ENCODE data around the gene HSD17B12. TPM values are rescaled to one million over a fixed set of nuclear protein-coding genes. Genes with fewer than 3 reads are reported as not detected.

HSD17B12 gene
- total and polyA plus RNA-seq, 2 of the 8 experiments (the other 6 are each of a cell fraction or from before 2014, with no cell fraction given) = 46.0 to 121 TPM

DNA sequence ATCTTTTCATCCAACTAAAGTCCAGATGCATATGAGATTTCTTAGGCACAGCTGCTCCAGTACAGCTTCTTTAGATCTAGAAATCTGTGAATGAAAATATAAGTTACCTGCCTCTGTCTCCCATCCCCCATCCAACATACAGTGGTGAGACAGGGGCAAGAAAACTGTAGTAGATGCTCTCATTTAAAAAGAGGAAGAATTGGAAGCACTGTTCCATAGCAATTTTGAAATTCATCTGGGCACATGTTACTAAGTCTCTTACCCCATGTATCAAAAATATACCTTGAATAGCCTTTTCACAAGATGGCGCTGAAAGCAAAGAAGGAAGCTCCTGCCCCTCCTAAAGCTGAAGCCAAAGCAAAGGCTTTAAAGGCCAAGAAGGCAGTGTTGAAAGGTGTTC is 37.8 kb downstream of the HSD17B12 start:
- Histone ChIP-seq H4K5ac (ENCODE audit: insufficient read length, low read depth, low read length) (no peak overlapping the region), H3K14ac (ENCODE audit: insufficient read length) (no peak overlapping the region), H2BK12ac (ENCODE audit: low read depth, low read length) (no peak overlapping the region), H4K91ac (replicated peaks; ENCODE audit: insufficient read length, low read length) (no peak overlapping the region), H3K79me1 (ENCODE audit: low read depth, low read length) (0 out of 2 replicates have a peak, but pooled peaks cover 2% of the 10 kb centered on the region), H3K27me3 (replicated peaks in 1 of 4; ENCODE audit: control insufficient read depth in 3 of 4, extremely low read depth in 1 of 4, insufficient read depth in 3 of 4, low read length in 3 of 4) (no peaks in the 10 kb centered on the region), H3K56ac (replicated peaks; ENCODE audit: insufficient read length, low read depth, low read length) (no peak overlapping the region), H2BK15ac (ENCODE audit: low read length) (no peak overlapping the region), H3K23ac (ENCODE audit: insufficient read length) (no peak overlapping the region), H4K20me1 (replicated peaks in 1 of 2; ENCODE audit: control insufficient read depth in 1 of 2, insufficient read depth in 2 of 2, low read length in 2 of 2) (peaks cover 0 to 2% of the 10 kb centered on the region in 2 experiments), H3K4me1 (replicated peaks in 1 of 4; ENCODE audit: control insufficient read depth in 3 of 4, insufficient read depth in 4 of 4, low read length in 3 of 4) (no peaks in the 10 kb centered on the region), H3K9ac (replicated peaks in 1 of 4; ENCODE audit: extremely low read depth in 1 of 4, low read depth in 3 of 4, low read length in 3 of 4) (no peak overlapping the region), H3K4me3 (ENCODE audit: extremely low read depth in 1 of 4, insufficient read depth in 2 of 4, low read depth in 3 of 4, low read length in 4 of 4) (no peak overlapping the region), H4K8ac (ENCODE audit: extremely low read depth, insufficient read depth, low read length) (no peak overlapping the region), H3K79me2 (ENCODE audit: control insufficient read depth in 1 of 2, insufficient read depth in 2 of 2, low read length in 2 of 2) (peaks cover 0 to 52% of the 10 kb centered on the region in 2 experiments; a peak in 2 of 4 replicates), H2AK5ac (ENCODE audit: low read depth, low read length) (no peak overlapping the region), H3K4me2 (ENCODE audit: insufficient read depth in 1 of 2, low read depth in 2 of 2, low read length in 2 of 2) (no peak overlapping the region), H3K27ac (ENCODE audit: low read depth, low read length) (no peak overlapping the region), H3K9me3 (ENCODE audit: insufficient read depth in 2 of 2, low read depth in 1 of 2, low read length in 1 of 2) (no peaks in the 10 kb centered on the region), H2BK20ac (ENCODE audit: low read length) (no peak overlapping the region), H3K23me2 (ENCODE audit: low read depth, low read length) (no peaks in the 10 kb centered on the region), H2BK120ac (replicated peaks; ENCODE audit: low read depth, low read length) (no peak overlapping the region), H3K18ac (ENCODE audit: extremely low read depth, low read length) (no peak overlapping the region), H2AFZ (ENCODE audit: low read length) (no peak overlapping the region), H2BK5ac (ENCODE audit: low read depth, low read length) (no peak overlapping the region), H3K36me3 (ENCODE audit: control insufficient read depth in 2 of 4, insufficient read depth in 4 of 4, low read length in 3 of 4) (no peaks in the 10 kb centered on the region), H3K4ac (replicated peaks; ENCODE audit: insufficient read length, low read depth, low read length) (no peak overlapping the region)
- POLR2A ChIA-PET (ENCODE audit: partially characterized antibody) = interaction anchor here (0.6 to 1.2 kb wide), 4 partner anchors 8 to 45 kb away, joined by 3 to 4 read pairs (median 3); no protein-coding TSS in a partner anchor
- DNase-seq (ENCODE audit: low read depth in 1 of 2, low spot score in 2 of 2) (no peak), FAIRE-seq (no peak)
- WGBS, 2 experiments (ENCODE audit: extremely low coverage in 1 of 2, insufficient coverage in 1 of 2, insufficient read length in 1 of 2, insufficient replicate concordance in 2 of 2, low coverage in 1 of 2, low lambda C conversion rate in 2 of 2, missing lambda C conversion rate in 1 of 2) = 100% methylated on average over 1 of the region's 1 CpG; no CpG with 5 or more reads in 1 of the 2 experiments
- TF ChIP-seq TBP (IDR thresholded peaks at IDR 0.05; ENCODE audit: low read depth, low read length) = no peak
- CTCF ChIA-PET (ENCODE audit: partially characterized antibody) = interaction anchor here (1.3 to 1.5 kb wide), 2 partner anchors 13 to 84 kb away, joined by 4 read pairs; no protein-coding TSS in a partner anchor

Data from H1 (cell line).